NOMO-1 (cell line): ENCODE results near the gene TMCC2.
"Not testable (repeated sequence)": the region's sequence is repeated elsewhere in the genome, so short reads cannot be mapped to it uniquely, and the experiment has no call there.

Experiments
- DNase-seq, 2 experiments: peaks; one replicate each; lab custom pipeline; 2025; ENCODE audit not compliant: unreplicated experiment in 2 of 2; lab: John Stamatoyannopoulos, UW

The TMCC2 gene

GRCh38 chr1:205275133-205275532, 47.4 kb downstream of the TMCC2 start:
- no peak for DNase-seq

- DNase-seq, result no peak
Measured at GRCh38 chr1:205275916-205276688, 48.4 kb downstream of the TMCC2 start.

- DNase-seq, result no peak
Measured at GRCh38 chr1:205276689-205277065, 48.9 kb downstream of the TMCC2 start.

- DNase-seq, result no peak
Measured at GRCh38 chr1:205279986-205280385, 52.2 kb downstream of the TMCC2 start.

- not testable (repeated sequence) for DNase-seq
Measured at GRCh38 chr1:205280666-205281395, 53.1 kb downstream of the TMCC2 start.

GRCh38 chr1:205283270-205284147, 55.8 kb downstream of the TMCC2 start:
- no peak for DNase-seq

- DNase-seq, result peak; percentile 97 to 98
Measured at GRCh38 chr1:205284420-205285144, 56.8 kb downstream of the TMCC2 start.

GRCh38 chr1:205285381-205286101, 57.8 kb downstream of the TMCC2 start:
- peak; percentile 3 to 23 for DNase-seq

GRCh38 chr1:205286335-205286950, 58.7 kb downstream of the TMCC2 start:
- peak; percentile 52 to 60 for DNase-seq

GRCh38 chr1:205287076-205287475, 59.3 kb downstream of the TMCC2 start:
- DNase-seq, result no peak

GRCh38 chr1:205287767-205288559, 60.2 kb downstream of the TMCC2 start:
- DNase-seq, result peak; percentile 98 to 99

GRCh38 chr1:205291596-205291995, 63.9 kb downstream of the TMCC2 start:
- no peak for DNase-seq

GRCh38 chr1:205293350-205294074, 65.8 kb downstream of the TMCC2 start:
- no peak for DNase-seq

- no peak for DNase-seq
Measured at GRCh38 chr1:205294175-205294917, 66.6 kb downstream of the TMCC2 start.

- no peak for DNase-seq
Measured at GRCh38 chr1:205294934-205295333, 67.2 kb downstream of the TMCC2 start.

GRCh38 chr1:205296154-205296553, 68.4 kb downstream of the TMCC2 start:
- DNase-seq, result no peak

GRCh38 chr1:205297546-205298177, 69.9 kb downstream of the TMCC2 start:
- not testable (repeated sequence) for DNase-seq
